ENCODE data around the gene EDN3. TPM values are rescaled to one million over a fixed set of nuclear protein-coding genes. Genes with fewer than 3 reads are reported as not detected.
A peak's percentile ranks its signal among the peaks of the same experiment; 100 is the strongest.

EDN3 gene
- total and polyA plus RNA-seq, 2 experiments from 2014 or later, result 0.13 to 0.17 TPM

GRCh38 chr20:59352990-59353389, 52.6 kb downstream of the EDN3 start:
- no peak overlapping the region for H3K27ac Mint-ChIP-seq
- H3K4me2 ChIP-seq, result no peak overlapping the region
- H4K20me1 ChIP-seq (replicated peaks; ENCODE audit: insufficient read depth), result no peaks in the 10 kb centered on the region
- DNase-seq (ENCODE audit: low spot score), result no peak
- H3K4me3 ChIP-seq, result no peak overlapping the region
- no peak overlapping the region for H2AFZ ChIP-seq
- ATAC-seq, result no peak
- H3K9me2 ChIP-seq (ENCODE audit: insufficient read depth), result 0 out of 2 replicates have a peak, but pooled peaks cover 12% of the 10 kb centered on the region
- H3K4me1 Mint-ChIP-seq, result peaks cover 2% of the 10 kb centered on the region; the same call in 1 of the 3 replicates
- H3K79me2 ChIP-seq (replicated peaks; ENCODE audit: insufficient read depth), result no peaks in the 10 kb centered on the region
- no peaks in the 10 kb centered on the region for H3K36me3 Mint-ChIP-seq (ENCODE audit: low read depth)
- H3K27me3 Mint-ChIP-seq (ENCODE audit: insufficient read depth, low read depth, poor library complexity), result peaks cover 2% of the 10 kb centered on the region
- no peaks in the 10 kb centered on the region for H3F3A ChIP-seq (replicated peaks; ENCODE audit: low read depth)
- no peak overlapping the region for H3K27ac ChIP-seq (ENCODE audit: low read depth)
- TF ChIP-seq ZNF331 (CRISPR knock-in tag; IDR thresholded peaks at IDR 0.05; ENCODE audit: low read depth), result no peak
- H3K27me3 ChIP-seq (ENCODE audit: insufficient read depth), result no peaks in the 10 kb centered on the region
- H3K36me3 ChIP-seq (ENCODE audit: insufficient read depth), result no peaks in the 10 kb centered on the region
- no peaks in the 10 kb centered on the region for H3K4me1 ChIP-seq (ENCODE audit: insufficient read depth)
- H3K9me3 Mint-ChIP-seq, result peaks cover 3% of the 10 kb centered on the region; the same call in 2 of the 3 replicates
- H3K4me3 Mint-ChIP-seq, result no peak overlapping the region

GRCh38 chr20:59354460-59354859, 54.0 kb downstream of the EDN3 start:
- no peaks in the 10 kb centered on the region for H4K20me1 ChIP-seq (replicated peaks; ENCODE audit: insufficient read depth)
- no peaks in the 10 kb centered on the region for H3K36me3 ChIP-seq (ENCODE audit: insufficient read depth)
- no peak overlapping the region for H3K4me2 ChIP-seq
- no peaks in the 10 kb centered on the region for H3K79me2 ChIP-seq (replicated peaks; ENCODE audit: insufficient read depth)
- peak overlapping the region; percentile 59; the same call in 1 of the 2 replicates for H2AFZ ChIP-seq
- H3K4me1 Mint-ChIP-seq, result peaks cover 2% of the 10 kb centered on the region; the same call in 1 of the 3 replicates
- H3K9me3 Mint-ChIP-seq, result peaks cover 3% of the 10 kb centered on the region; the same call in 2 of the 3 replicates
- no peak for ATAC-seq
- H3K4me1 ChIP-seq (ENCODE audit: insufficient read depth), result no peaks in the 10 kb centered on the region
- no peak overlapping the region for H3K27ac ChIP-seq (ENCODE audit: low read depth)
- no peak overlapping the region for H3K4me3 Mint-ChIP-seq
- no peak overlapping the region for H3K4me3 ChIP-seq
- no peaks in the 10 kb centered on the region for H3K36me3 Mint-ChIP-seq (ENCODE audit: low read depth)
- H3K27me3 Mint-ChIP-seq (ENCODE audit: insufficient read depth, low read depth, poor library complexity), result peaks cover 2% of the 10 kb centered on the region
- no peaks in the 10 kb centered on the region for H3F3A ChIP-seq (replicated peaks; ENCODE audit: low read depth)
- H3K27me3 ChIP-seq (ENCODE audit: insufficient read depth), result no peaks in the 10 kb centered on the region
- no peak overlapping the region for H3K27ac Mint-ChIP-seq
- DNase-seq (ENCODE audit: low spot score), result no peak
- 0 out of 2 replicates have a peak, but pooled peaks cover 9% of the 10 kb centered on the region for H3K9me2 ChIP-seq (ENCODE audit: insufficient read depth)
- TF ChIP-seq POLR2AphosphoS5 (IDR thresholded peaks at IDR 0.05; ENCODE audit: low read depth), result no peak
- TF ChIP-seq CREB1 (CRISPR knock-in tag; IDR thresholded peaks at IDR 0.05; ENCODE audit: low read depth), result no peak
- no peak for TF ChIP-seq EZH2 (IDR thresholded peaks at IDR 0.05; ENCODE audit: low read depth, unreplicated experiment)
- no peak for TF ChIP-seq STAT1 (IDR thresholded peaks at IDR 0.05; ENCODE audit: unreplicated experiment)
- TF ChIP-seq ZNF462 (CRISPR knock-in tag; IDR thresholded peaks at IDR 0.05), result no peak
- TF ChIP-seq CTCF (conservative IDR thresholded peaks at IDR 0.05; ENCODE audit: low read depth in 2 of 2), result no peak
- no peak for TF ChIP-seq ETS1 (IDR thresholded peaks at IDR 0.05)
- no peak for TF ChIP-seq JUNB (IDR thresholded peaks at IDR 0.05; ENCODE audit: unreplicated experiment)
- TF ChIP-seq NANOG (IDR thresholded peaks at IDR 0.05; ENCODE audit: borderline replicate concordance), result no peak
- TF ChIP-seq EZH2phosphoT487 (IDR thresholded peaks at IDR 0.05; ENCODE audit: unreplicated experiment), result no peak
- no peak for TF ChIP-seq ZNF114 (CRISPR knock-in tag; IDR thresholded peaks at IDR 0.05)
- no peak for TF ChIP-seq ZNF331 (CRISPR knock-in tag; IDR thresholded peaks at IDR 0.05; ENCODE audit: low read depth)

All from GM23338 (cell line).